Stimulated activated CD4-positive, alpha-beta T cell treated with anti-CD3 and anti-CD28 coated beads, Interleukin-2, amount 100 ng/mL, for 4 hours (primary cell): ENCODE measurements around the gene MTMR12.
"Not testable (repeated sequence)": the region's sequence is repeated elsewhere in the genome, so short reads cannot be mapped to it uniquely, and the experiment has no call there.

Source experiments
- DNase-seq: peaks from one replicate; pipeline ENCODE4 v3.0.0-alpha.2; 2020; ENCODE audit warnings: low read depth

The MTMR12 gene

GRCh38 chr5:32325062-32325461, 12.3 kb upstream of the MTMR12 start:
- no peak for DNase-seq

- DNase-seq: no peak
Observed at GRCh38 chr5:32323741-32324140, 11.0 kb upstream of the MTMR12 start.

GRCh38 chr5:32322882-32323281, 10.1 kb upstream of the MTMR12 start:
- no peak for DNase-seq

GRCh38 chr5:32321787-32322186, 9.0 kb upstream of the MTMR12 start:
- DNase-seq: not testable (repeated sequence)

- no peak for DNase-seq
Observed at GRCh38 chr5:32320576-32320975, 7.8 kb upstream of the MTMR12 start.

GRCh38 chr5:32319926-32320543, 7.3 kb upstream of the MTMR12 start:
- no peak for DNase-seq

- DNase-seq: no peak
Observed at GRCh38 chr5:32319392-32319791, 6.7 kb upstream of the MTMR12 start.

GRCh38 chr5:32317041-32317440, 4.3 kb upstream of the MTMR12 start:
- DNase-seq: no peak

GRCh38 chr5:32315221-32316014, 2.7 kb upstream of the MTMR12 start:
- no peak for DNase-seq

- no peak for DNase-seq
Observed at GRCh38 chr5:32314658-32315057, 1.9 kb upstream of the MTMR12 start.

- not testable (repeated sequence) for DNase-seq
Observed at GRCh38 chr5:32314152-32314488, 1.4 kb upstream of the MTMR12 start.

GRCh38 chr5:32312197-32312594, 543 bp downstream of the MTMR12 start:
- DNase-seq: peak; percentile 7

- DNase-seq: no peak
Observed at GRCh38 chr5:32311404-32312196, 1.1 kb downstream of the MTMR12 start.

- DNase-seq: no peak
Observed at GRCh38 chr5:32309761-32310160, 3.0 kb downstream of the MTMR12 start.

- DNase-seq: no peak
Observed at GRCh38 chr5:32308946-32309345, 3.8 kb downstream of the MTMR12 start.

GRCh38 chr5:32307769-32308194, 5.0 kb downstream of the MTMR12 start:
- DNase-seq: no peak

GRCh38 chr5:32304622-32305021, 8.1 kb downstream of the MTMR12 start:
- DNase-seq: no peak

- DNase-seq: no peak
Observed at GRCh38 chr5:32303755-32304120, 9.0 kb downstream of the MTMR12 start.

GRCh38 chr5:32302835-32303754, 9.6 kb downstream of the MTMR12 start:
- no peak for DNase-seq

- DNase-seq: no peak
Observed at GRCh38 chr5:32301891-32302290, 10.8 kb downstream of the MTMR12 start.

- DNase-seq: no peak
Observed at GRCh38 chr5:32299059-32299677, 13.6 kb downstream of the MTMR12 start.

GRCh38 chr5:32298059-32298415, 14.7 kb downstream of the MTMR12 start:
- DNase-seq: no peak
